HL-60 (cell line): Measurements from ENCODE around the gene KRABD2.
"Not testable (repeated sequence)": the region's sequence is repeated elsewhere in the genome, so short reads cannot be mapped to it uniquely, and the experiment has no call there.

Experiments used
- DNase-seq, 2 experiments: peaks; one replicate each; pipeline ENCODE4 v3.0.0-alpha.2; 2010 to 2020; ENCODE audit warnings: low read depth in 1 of 2, low spot score in 1 of 2
- H3K27ac ChIP-seq: fragments of 250-450 bp; sonication (Bioruptor Pico); replicated peaks from 2 replicates; pipeline ENCODE4 v1.5.1; 2020; ENCODE audit warnings: mild to moderate bottlenecking, moderate library complexity
- H3K27me3 ChIP-seq: fragments of 250-450 bp; sonication (Bioruptor Pico); 2 replicates; pipeline ENCODE4 v1.5.1; 2021; ENCODE audit warnings: mild to moderate bottlenecking, moderate library complexity; ENCODE audit not compliant: insufficient read depth, poor library complexity, severe bottlenecking
- H3K4me3 ChIP-seq: replicated peaks from 2 replicates; pipeline ENCODE4 v1.5.1; 2011; ENCODE audit warnings: mild to moderate bottlenecking, control low read depth, low read length; ENCODE audit not compliant: insufficient read depth
- CTCF ChIP-seq: IDR thresholded peaks from one replicate; pipeline ENCODE4 v1.5.1; 2011; ENCODE audit warnings: low read length, control low read depth, inconsistent platforms; ENCODE audit not compliant: insufficient read depth
- GABPA ChIP-seq: IDR thresholded peaks from 2 replicates; pipeline ENCODE4 v1.6.1; 2012; ENCODE audit warnings: low read depth
- POLR2AphosphoS5 ChIP-seq: IDR thresholded peaks from 2 replicates; pipeline ENCODE4 v1.6.1; 2012; ENCODE audit warnings: low read depth
- REST ChIP-seq: IDR thresholded peaks from 2 replicates; pipeline ENCODE4 v1.6.1; 2012; ENCODE audit warnings: low read depth; ENCODE audit not compliant: insufficient replicate concordance
- SPI1 ChIP-seq: IDR thresholded peaks from 2 replicates; pipeline ENCODE4 v1.6.1; 2012; ENCODE audit warnings: low read depth, mild to moderate bottlenecking, borderline replicate concordance

KRABD2 gene

GRCh38 chr17:8382880-8383142 is 6.3 kb upstream of the KRABD2 start:
- DNase-seq, result no peak
- H3K27ac ChIP-seq, result peak overlapping the region; percentile 89
- peak overlapping the region; percentile 62 for H3K4me3 ChIP-seq
- no peak for TF ChIP-seq CTCF
- TF ChIP-seq GABPA, result no peak
- TF ChIP-seq POLR2AphosphoS5, result no peak
- TF ChIP-seq SPI1, result no peak
- peak; percentile 74 for TF ChIP-seq REST
- H3K27me3 ChIP-seq, result no peaks in the 10 kb centered on the region

GRCh38 chr17:8382052-8382879 is 5.8 kb upstream of the KRABD2 start:
- H3K27me3 ChIP-seq, result no peaks in the 10 kb centered on the region
- TF ChIP-seq REST (no peak), POLR2AphosphoS5 (no peak), SPI1 (no peak), GABPA (no peak)
- H3K4me3 ChIP-seq, result peak overlapping the region; percentile 62
- peak overlapping the region; percentile 89 for H3K27ac ChIP-seq
- no peak for DNase-seq

- Histone ChIP-seq H3K27ac (peak overlapping the region; percentile 9; the same call in 1 of the 2 replicates), H3K27me3 (no peaks in the 10 kb centered on the region), H3K4me3 (peak overlapping the region; percentile 62)
- no peak for DNase-seq
- TF ChIP-seq POLR2AphosphoS5 (no peak), REST (no peak), GABPA (no peak), SPI1 (no peak), CTCF (no peak)
Observed at GRCh38 chr17:8380049-8380448, 3.5 kb upstream of the KRABD2 start.

GRCh38 chr17:8378117-8378516 is 1.6 kb upstream of the KRABD2 start:
- not testable (repeated sequence) for DNase-seq, H3K27ac ChIP-seq, H3K27me3 ChIP-seq, H3K4me3 ChIP-seq
